ENCODE measurements around the gene ESYT3. TPM values are rescaled to one million over a fixed set of nuclear protein-coding genes. Genes with fewer than 3 reads are reported as not detected.
"Not testable (repeated sequence)": the region's sequence is repeated elsewhere in the genome, so short reads cannot be mapped to it uniquely, and the experiment has no call there.

The ESYT3 gene
- total RNA-seq, 2 experiments from 2014 or later, result 0.43 to 0.50 TPM

DNA sequence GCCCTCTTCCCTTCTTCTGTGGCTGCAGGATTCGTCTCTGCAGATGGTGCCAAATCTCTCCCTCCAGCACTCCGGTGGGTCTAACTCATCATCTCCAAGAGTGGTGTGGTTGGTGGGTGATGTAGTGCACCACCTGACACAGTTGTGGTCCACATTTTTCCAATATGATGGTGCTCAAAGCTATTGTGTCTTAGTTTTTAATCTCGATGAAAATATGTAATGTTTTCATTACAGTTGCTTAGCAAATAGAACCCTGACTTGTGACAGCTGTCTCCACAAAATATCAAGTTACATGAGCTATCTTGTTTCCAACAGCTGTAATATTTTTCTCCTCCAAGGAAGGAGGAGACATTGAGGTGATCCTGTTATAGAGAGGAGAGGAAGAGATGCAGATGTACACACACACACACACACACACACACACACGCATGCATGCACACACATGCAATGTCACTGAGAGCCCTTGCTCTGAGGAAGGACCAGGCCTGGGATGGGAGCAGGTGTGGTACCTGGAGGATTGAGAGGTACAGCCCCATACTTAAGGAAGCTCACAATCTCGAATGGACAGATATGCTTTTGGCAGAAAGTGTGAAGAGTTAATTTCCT lies 15.7 kb upstream of the ESYT3 start:
- POLR2A ChIA-PET, result interaction anchor here (1.5 kb wide), 1 partner anchor 16 kb away, joined by 3 read pairs; the partner anchor contains the start of gene ESYT3
- Mint-ChIP-seq H3K27ac (no peak overlapping the region), H3K9me3 (no peaks in the 10 kb centered on the region), H3K27me3 (peaks cover 20% of the 10 kb centered on the region), H3K36me3 (ENCODE audit: low read depth) (no peaks in the 10 kb centered on the region), H3K4me1 (peaks cover 1% of the 10 kb centered on the region), H3K4me3 (no peak overlapping the region)
- no peak for DNase-seq
- CTCF ChIA-PET, result interaction anchor here (0.6 to 2.2 kb wide), 15 partner anchors 8 to 505 kb away, joined by 3 to 18 read pairs (median 3); partner anchors contain the start of genes ARMC8 and ESYT3

DNA sequence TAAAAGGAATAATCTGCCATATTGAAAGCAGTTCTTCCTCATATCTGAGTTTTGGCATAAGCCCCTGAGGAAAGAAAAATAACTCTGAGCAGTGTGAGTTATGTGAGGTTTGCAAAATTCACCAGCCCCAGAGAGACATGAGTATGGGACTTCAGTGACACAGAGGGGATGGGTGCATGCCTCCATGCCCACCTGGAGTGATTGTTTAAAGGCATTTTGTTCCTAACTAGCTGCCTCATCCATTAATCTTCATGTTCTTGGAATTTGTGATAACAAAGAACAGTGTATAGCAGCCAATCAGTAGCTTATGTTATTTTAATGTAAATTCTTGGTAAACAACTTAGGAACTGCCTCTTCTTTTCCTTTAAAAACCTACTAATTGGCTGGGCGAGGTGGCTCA lies 11.1 kb upstream of the ESYT3 start:
- H3K4me1 Mint-ChIP-seq, result no peaks in the 10 kb centered on the region
- POLR2A ChIA-PET, result no interaction called here
- no peaks in the 10 kb centered on the region for H3K9me3 Mint-ChIP-seq
- no peak overlapping the region for H3K4me3 Mint-ChIP-seq
- no peak overlapping the region for H3K27ac Mint-ChIP-seq
- peaks cover 11% of the 10 kb centered on the region for H3K27me3 Mint-ChIP-seq
- H3K36me3 Mint-ChIP-seq (ENCODE audit: low read depth), result no peaks in the 10 kb centered on the region
- CTCF ChIA-PET, result no interaction called here
- DNase-seq, result no peak

DNA sequence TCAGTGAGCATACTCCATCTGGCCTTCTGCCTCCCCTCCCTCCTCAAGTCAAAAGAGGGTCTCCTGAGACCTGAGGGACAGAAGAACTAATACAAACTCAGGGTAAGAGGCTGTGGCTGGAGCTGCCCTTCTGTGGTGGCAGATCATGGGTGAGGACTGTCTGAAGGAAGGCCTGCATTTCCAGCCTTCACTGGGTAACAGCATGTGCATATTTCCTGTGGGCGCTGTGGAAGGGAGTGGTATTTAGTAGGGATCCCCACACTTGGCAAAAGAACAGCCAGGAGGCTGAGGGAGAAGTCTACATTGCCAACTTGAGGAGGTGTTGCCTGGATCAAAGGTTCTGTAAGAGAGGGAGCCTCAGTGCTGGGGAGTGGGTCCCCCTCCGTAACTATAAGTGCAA lies 10.1 kb upstream of the ESYT3 start:
- Mint-ChIP-seq H3K9me3 (no peaks in the 10 kb centered on the region), H3K27me3 (peaks cover 16% of the 10 kb centered on the region), H3K36me3 (ENCODE audit: low read depth) (no peaks in the 10 kb centered on the region), H3K4me3 (no peak overlapping the region), H3K27ac (no peak overlapping the region), H3K4me1 (no peaks in the 10 kb centered on the region)
- ChIA-PET CTCF (no interaction called here), POLR2A (no interaction called here)
- no peak for DNase-seq

DNA sequence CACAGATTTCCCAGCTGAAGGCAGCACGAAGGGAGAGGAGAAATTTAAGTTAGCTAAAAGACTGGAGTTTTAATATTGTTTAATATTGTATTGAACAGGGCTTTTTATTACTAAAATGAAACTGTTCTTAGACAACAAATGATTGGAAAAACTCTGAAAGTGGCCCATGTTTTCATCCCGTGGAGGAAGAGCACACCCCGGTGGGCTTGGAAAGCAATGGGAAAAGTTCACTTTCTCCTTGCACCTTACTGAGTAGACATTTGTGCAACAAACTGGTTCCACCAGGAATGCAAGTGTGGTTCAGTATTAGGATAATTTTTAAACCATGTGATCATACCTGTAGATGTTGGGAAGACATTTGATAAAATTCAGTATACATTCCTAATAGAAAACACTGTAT lies 8.2 kb upstream of the ESYT3 start:
- H3K27ac Mint-ChIP-seq, result no peak overlapping the region
- no peak overlapping the region for H3K4me3 Mint-ChIP-seq
- DNase-seq, result no peak
- no peaks in the 10 kb centered on the region for H3K9me3 Mint-ChIP-seq
- CTCF ChIA-PET, result interaction anchor here (1.4 kb wide), 1 partner anchor 9 kb away, joined by 4 read pairs; no protein-coding TSS in a partner anchor
- H3K27me3 Mint-ChIP-seq, result peaks cover 17% of the 10 kb centered on the region
- POLR2A ChIA-PET, result no interaction called here
- no peaks in the 10 kb centered on the region for H3K36me3 Mint-ChIP-seq (ENCODE audit: low read depth)
- no peaks in the 10 kb centered on the region for H3K4me1 Mint-ChIP-seq

DNA sequence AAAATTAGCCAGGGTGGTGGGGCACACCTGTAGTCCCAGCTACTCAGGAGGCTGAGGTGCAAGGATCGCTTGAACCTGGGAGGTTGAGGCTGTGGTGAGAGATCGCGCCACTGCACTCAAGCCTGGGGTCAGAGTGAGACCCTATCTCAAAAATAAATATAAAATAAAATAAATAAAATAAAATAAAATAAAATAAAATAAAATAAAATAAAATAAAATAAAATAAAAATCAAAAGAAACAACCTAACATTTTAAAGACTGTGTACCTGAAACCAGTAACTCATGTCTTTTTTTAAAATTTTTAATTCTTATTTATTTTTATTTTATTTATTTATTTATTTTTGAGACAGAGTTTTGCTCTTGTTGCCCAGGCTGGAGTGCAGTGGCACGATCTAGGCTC lies 7.7 kb upstream of the ESYT3 start:
- DNase-seq; H3K27ac Mint-ChIP-seq; POLR2A ChIA-PET; H3K4me3 Mint-ChIP-seq; H3K4me1 Mint-ChIP-seq; H3K9me3 Mint-ChIP-seq; H3K36me3 Mint-ChIP-seq (ENCODE audit: low read depth): not testable (repeated sequence)
- peaks cover 17% of the 10 kb centered on the region for H3K27me3 Mint-ChIP-seq
- CTCF ChIA-PET, result interaction anchor here (1.4 kb wide), 1 partner anchor 9 kb away, joined by 4 read pairs; no protein-coding TSS in a partner anchor

DNA sequence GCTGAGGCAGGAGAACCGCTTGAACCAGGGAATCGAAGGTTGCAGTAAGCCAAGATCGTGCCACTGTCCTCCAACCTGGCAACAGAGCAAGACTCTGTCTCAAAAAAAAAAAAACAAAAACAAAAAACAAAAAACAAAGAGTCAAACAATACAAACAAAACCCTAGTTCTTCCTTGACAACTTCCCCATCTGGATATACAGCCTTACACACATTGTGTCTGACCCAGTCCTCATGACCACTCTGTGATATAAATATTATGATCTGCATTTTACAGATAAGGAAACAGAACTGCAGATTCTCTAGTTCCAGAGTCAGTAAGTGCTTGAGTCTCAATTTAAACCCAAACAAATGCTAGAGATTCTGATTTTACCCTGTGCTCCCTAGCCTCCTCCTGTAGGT lies 4.8 kb upstream of the ESYT3 start:
- no peak overlapping the region for H3K4me3 Mint-ChIP-seq
- ChIA-PET CTCF (interaction anchor here (2.4 kb wide), 1 partner anchor 12 kb away, joined by 11 read pairs; no protein-coding TSS in a partner anchor), POLR2A (no interaction called here)
- no peaks in the 10 kb centered on the region for H3K36me3 Mint-ChIP-seq (ENCODE audit: low read depth)
- H3K9me3 Mint-ChIP-seq, result no peaks in the 10 kb centered on the region
- H3K27ac Mint-ChIP-seq, result no peak overlapping the region
- no peak for DNase-seq
- peaks cover 35% of the 10 kb centered on the region for H3K27me3 Mint-ChIP-seq
- peaks cover 10% of the 10 kb centered on the region for H3K4me1 Mint-ChIP-seq

DNA sequence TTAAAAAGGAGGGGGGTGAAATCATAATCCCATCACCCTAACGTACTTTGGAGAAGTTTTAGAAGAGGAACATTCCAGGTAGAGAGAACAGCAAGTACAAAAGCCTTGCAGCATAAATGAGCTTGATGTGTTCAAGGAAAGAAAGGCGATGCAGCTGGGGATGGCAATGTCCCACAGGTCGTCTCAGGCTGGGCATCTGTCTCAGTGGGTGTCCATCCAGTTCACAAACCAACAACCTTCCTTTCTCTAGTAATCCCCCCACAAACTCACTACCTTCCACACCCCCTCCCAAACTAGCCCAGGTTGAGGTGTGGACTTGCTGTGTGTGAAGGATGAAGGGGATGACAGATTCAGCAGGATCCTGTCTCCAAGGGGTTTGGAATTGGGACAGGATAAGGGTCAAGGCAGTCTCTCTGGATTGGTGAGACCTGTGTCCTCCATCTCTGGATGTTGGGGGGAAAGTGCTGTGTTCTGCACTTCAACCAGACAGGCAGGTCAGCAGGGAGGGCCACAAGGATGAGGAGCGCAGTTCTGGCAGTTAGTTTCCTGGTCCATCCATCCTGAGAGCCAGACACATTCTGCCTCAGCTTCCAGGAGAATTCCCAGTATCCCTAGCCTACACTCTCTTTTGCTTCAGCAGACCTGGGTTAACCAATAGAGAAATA lies 1.7 kb upstream of the ESYT3 start:
- POLR2A ChIA-PET, result interaction anchor here (2.0 kb wide), 1 partner anchor 161 kb away, joined by 6 read pairs; the partner anchor contains the start of gene CEP70
- Mint-ChIP-seq H3K27me3 (peaks cover 57% of the 10 kb centered on the region), H3K4me3 (no peak overlapping the region), H3K9me3 (no peaks in the 10 kb centered on the region), H3K4me1 (peaks cover 15% of the 10 kb centered on the region), H3K27ac (no peak overlapping the region), H3K36me3 (ENCODE audit: low read depth) (no peaks in the 10 kb centered on the region)
- no peak for DNase-seq
- CTCF ChIA-PET, result interaction anchor here (1.1 kb wide), 1 partner anchor 14 kb away, joined by 3 read pairs; no protein-coding TSS in a partner anchor

DNA sequence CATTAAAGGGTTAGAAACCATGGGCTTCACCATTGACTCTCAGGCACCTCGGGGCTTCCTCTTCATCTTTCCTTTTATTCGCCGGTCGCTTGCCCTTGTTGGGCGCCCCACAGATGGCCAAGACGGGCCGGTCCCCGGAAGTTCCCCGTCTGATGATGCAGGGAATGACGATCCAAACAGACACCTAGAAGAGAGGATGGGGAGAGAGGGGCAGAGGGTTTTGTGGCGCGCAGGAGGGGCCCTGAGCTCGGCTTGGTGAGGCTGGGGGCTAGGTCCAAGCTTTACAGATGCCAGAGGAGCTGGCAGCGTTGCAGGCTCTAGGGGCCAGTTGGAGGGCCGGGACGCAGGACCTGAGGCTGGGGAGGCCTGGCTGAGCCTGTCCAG lies 532 bp upstream of the ESYT3 start:
- DNase-seq, result no peak
- ChIA-PET POLR2A (interaction anchor here (1.0 to 2.0 kb wide), 5 partner anchors 15 to 260 kb away, joined by 3 to 6 read pairs (median 3); partner anchors contain the start of gene CEP70), CTCF (interaction anchor here (0.6 to 2.2 kb wide), 10 partner anchors 11 to 489 kb away, joined by 3 to 18 read pairs (median 4); partner anchors contain the start of gene CEP70)
- peaks cover 54% of the 10 kb centered on the region for H3K27me3 Mint-ChIP-seq
- H3K4me1 Mint-ChIP-seq, result peaks cover 15% of the 10 kb centered on the region
- H3K27ac Mint-ChIP-seq, result no peak overlapping the region
- H3K9me3 Mint-ChIP-seq, result no peaks in the 10 kb centered on the region
- no peaks in the 10 kb centered on the region for H3K36me3 Mint-ChIP-seq (ENCODE audit: low read depth)
- no peak overlapping the region for H3K4me3 Mint-ChIP-seq

DNA sequence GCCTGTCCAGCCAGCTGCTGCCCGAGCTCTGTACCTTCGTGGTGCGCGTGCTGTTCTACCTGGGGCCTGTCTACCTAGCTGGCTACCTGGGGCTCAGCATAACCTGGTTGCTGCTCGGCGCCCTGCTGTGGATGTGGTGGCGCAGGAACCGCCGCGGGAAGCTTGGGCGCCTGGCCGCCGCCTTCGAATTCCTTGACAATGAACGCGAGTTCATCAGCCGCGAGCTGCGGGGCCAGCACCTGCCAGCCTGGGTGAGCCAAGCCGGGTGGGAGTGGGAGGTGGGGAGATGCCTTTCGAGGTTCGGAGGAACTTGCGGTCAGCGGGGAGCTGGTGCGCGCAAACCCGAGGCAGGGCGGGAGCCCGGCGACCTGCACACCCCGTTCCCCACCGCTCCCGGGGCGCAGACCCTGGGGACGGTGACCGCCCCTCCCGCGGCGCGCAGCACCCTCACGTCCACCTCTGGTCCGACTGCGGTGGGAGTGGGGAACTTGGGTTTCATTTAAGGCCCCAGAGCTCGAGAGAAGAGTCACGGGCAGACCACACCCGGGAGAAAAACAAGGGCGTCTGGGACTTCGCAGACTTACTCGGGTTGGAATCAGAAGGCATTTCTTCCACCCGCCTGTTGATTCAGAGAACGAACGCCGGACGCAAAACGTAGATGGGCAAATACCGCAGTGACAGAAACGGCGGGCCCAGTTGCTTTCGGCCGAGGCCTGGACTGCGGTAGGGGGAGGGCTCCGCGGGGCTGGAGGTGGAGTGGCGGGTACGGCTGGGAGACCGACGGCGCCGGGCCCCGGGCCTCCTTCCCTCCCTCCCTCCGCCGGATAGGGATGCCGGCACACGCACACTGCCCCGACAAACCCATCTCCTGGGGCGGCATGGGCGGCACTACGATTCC lies 708 bp downstream of the ESYT3 start:
- ChIA-PET POLR2A (interaction anchor here (0.6 to 2.0 kb wide), 8 partner anchors 16 to 480 kb away, joined by 3 to 6 read pairs (median 3); partner anchors contain the start of gene CEP70), CTCF (interaction anchor here (1.2 to 2.2 kb wide), 9 partner anchors 13 to 501 kb away, joined by 3 to 18 read pairs (median 4); partner anchors contain the start of gene CEP70)
- no peak overlapping the region for H3K27ac Mint-ChIP-seq
- H3K4me1 Mint-ChIP-seq, result peaks cover 15% of the 10 kb centered on the region
- peak overlapping the region; percentile 47 for H3K4me3 Mint-ChIP-seq
- H3K36me3 Mint-ChIP-seq (ENCODE audit: low read depth), result no peaks in the 10 kb centered on the region
- peaks cover 52% of the 10 kb centered on the region for H3K27me3 Mint-ChIP-seq
- no peak for DNase-seq
- no peaks in the 10 kb centered on the region for H3K9me3 Mint-ChIP-seq

DNA sequence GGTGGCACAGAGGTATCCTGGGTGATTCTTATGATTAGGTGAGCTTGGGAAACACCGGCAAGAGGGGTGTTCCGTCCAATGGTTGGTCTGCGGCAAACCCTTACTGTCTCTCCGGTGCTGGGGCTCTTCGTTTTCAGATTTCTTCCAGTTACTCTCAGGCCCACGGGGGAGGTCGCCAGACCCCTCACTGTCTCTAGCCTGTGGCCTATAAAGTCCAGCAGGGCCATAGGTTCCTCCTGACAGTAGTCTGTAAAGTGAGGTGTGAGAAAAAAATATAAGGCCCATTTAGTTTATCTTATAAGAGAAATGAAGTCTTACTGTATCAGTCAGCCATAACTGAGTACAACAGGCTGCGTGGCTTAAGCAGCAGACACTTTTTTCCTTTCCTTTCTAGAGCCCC lies 1.4 kb downstream of the ESYT3 start:
- no peaks in the 10 kb centered on the region for H3K36me3 Mint-ChIP-seq (ENCODE audit: low read depth)
- peak overlapping the region; percentile 40 for H3K4me3 Mint-ChIP-seq
- H3K27ac Mint-ChIP-seq, result no peak overlapping the region
- H3K4me1 Mint-ChIP-seq, result peaks cover 15% of the 10 kb centered on the region
- CTCF ChIA-PET, result interaction anchor here (1.7 kb wide), 1 partner anchor 20 kb away, joined by 4 read pairs; no protein-coding TSS in a partner anchor
- H3K27me3 Mint-ChIP-seq, result peaks cover 52% of the 10 kb centered on the region
- no peak for DNase-seq
- H3K9me3 Mint-ChIP-seq, result no peaks in the 10 kb centered on the region
- POLR2A ChIA-PET, result interaction anchor here (0.9 kb wide), 1 partner anchor 248 kb away, joined by 3 read pairs; no protein-coding TSS in a partner anchor

DNA sequence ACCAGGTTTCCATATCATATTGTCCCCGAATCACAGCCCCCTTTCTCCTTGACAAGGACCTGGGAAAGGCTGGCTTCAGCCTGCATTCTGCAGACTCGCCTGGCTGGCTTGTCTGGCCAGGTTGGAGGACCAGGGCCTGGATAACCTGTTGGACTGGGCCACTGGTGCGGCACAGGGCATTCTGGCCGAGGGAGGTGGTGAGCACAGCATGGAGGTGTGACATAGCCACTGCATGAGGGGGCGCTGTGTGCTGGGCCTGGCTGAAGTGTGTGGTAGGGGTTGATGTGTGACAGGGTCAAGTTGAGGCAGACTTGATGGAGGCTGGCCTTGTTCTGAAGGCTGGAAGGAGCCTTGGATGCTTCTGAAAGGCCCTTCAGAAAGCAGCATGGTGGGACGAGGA lies 2.9 kb downstream of the ESYT3 start:
- ChIA-PET CTCF (no interaction called here), POLR2A (no interaction called here)
- peaks cover 15% of the 10 kb centered on the region for H3K4me1 Mint-ChIP-seq
- no peaks in the 10 kb centered on the region for H3K9me3 Mint-ChIP-seq
- no peak overlapping the region for H3K27ac Mint-ChIP-seq
- H3K27me3 Mint-ChIP-seq, result peaks cover 46% of the 10 kb centered on the region
- no peak for DNase-seq
- H3K36me3 Mint-ChIP-seq (ENCODE audit: low read depth), result no peaks in the 10 kb centered on the region
- no peak overlapping the region for H3K4me3 Mint-ChIP-seq

DNA sequence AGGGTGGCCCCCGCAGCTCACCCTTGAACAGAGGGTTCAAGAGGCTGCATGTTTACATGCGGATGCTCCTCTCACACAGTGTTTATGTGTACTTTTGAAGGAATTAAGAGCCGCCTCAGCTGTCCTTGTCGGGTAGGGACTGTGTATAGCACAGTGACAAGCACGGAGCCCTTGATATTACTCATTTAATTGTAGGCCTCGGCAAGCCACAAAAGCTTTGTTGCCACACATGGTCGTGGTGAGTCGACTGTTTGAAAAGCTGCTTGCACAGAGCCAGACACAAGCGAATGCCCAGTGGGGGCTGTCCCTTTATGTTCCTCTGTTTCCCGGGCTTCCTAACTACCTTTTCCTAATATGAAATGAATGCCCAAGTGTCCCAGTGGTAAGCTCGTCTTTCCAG lies 4.5 kb downstream of the ESYT3 start:
- Mint-ChIP-seq H3K4me1 (peaks cover 9% of the 10 kb centered on the region), H3K36me3 (ENCODE audit: low read depth) (no peaks in the 10 kb centered on the region), H3K9me3 (no peaks in the 10 kb centered on the region), H3K27me3 (peaks cover 34% of the 10 kb centered on the region), H3K27ac (no peak overlapping the region), H3K4me3 (no peak overlapping the region)
- no peak for DNase-seq
- POLR2A ChIA-PET, result no interaction called here
- CTCF ChIA-PET, result interaction anchor here (1.0 kb wide), 1 partner anchor 21 kb away, joined by 4 read pairs; no protein-coding TSS in a partner anchor

DNA sequence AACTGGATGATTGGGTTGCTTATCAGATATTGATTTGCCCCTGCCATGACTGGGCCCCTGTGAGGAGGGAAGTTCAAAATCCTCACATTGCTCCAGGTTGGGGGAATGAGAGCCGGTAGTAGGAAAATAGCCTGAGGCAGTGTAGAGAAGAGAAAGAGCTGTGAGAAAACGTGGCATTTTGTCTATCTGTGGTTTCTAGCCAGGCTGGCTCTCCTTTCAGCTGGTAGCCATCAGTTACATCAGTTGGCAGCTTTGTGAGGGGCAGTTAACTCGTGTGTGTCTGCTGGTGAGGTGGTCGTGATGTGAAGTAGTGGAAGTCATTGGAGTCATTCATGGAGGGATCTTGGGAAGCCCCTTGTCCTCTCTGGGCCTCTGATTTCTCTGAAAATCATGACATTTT lies 5.2 kb downstream of the ESYT3 start:
- DNase-seq, result no peak
- H3K27me3 Mint-ChIP-seq, result peaks cover 27% of the 10 kb centered on the region
- CTCF ChIA-PET, result no interaction called here
- no peak overlapping the region for H3K27ac Mint-ChIP-seq
- no peak overlapping the region for H3K4me3 Mint-ChIP-seq
- H3K4me1 Mint-ChIP-seq, result peaks cover 5% of the 10 kb centered on the region
- POLR2A ChIA-PET, result no interaction called here
- no peaks in the 10 kb centered on the region for H3K9me3 Mint-ChIP-seq
- H3K36me3 Mint-ChIP-seq (ENCODE audit: low read depth), result no peaks in the 10 kb centered on the region

All from activated CD4-positive, alpha-beta memory T cell treated with anti-CD3 and anti-CD28 coated beads, Interleukin-2, amount 10 ng/mL, durations not matched to agents 7 days and 5 days (primary cell).